ENCODE data around the gene KLF14.
"Not testable (repeated sequence)": the region's sequence is repeated elsewhere in the genome, so short reads cannot be mapped to it uniquely, and the experiment has no call there.

DNA sequence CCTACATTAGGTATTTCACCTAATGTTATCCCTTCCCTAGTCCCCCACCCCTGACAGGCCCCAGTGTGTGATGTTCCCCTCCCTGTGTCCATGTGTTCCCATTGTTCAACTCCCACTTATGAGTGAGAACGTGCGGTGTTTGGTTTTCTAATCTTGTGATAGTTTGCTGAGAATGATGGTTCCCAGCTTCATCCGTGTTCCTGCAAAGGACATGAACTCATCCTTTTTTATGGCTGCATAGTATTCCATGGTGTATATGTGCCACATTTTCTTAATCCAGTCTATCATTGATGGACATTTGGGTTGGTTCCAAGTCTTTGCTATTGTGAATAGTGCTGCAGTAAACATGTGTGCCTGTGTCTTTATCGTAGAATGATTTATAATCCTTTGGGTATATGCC, 30.6 kb upstream of the KLF14 start:
- TF ChIP-seq CTCF (conservative IDR thresholded peaks at IDR 0.05; ENCODE audit: low read length); EZH2phosphoT487 (IDR thresholded peaks at IDR 0.05; ENCODE audit: borderline replicate concordance, low read depth, low read length): not testable (repeated sequence)
